ENCODE measurements around the gene NIPBL. TPM values are rescaled to one million over a fixed set of nuclear protein-coding genes. Genes with fewer than 3 reads are reported as not detected.

Gene NIPBL
- polyA plus RNA-seq, 1 of the 3 experiments (the other 2 are of a cell fraction), result 5.2 TPM

GRCh38 chr5:36886791-36887190, 10.2 kb downstream of the NIPBL start:
- TF ChIP-seq NRF1 (IDR thresholded peaks at IDR 0.05; ENCODE audit: low read depth, low read length) (no peak), GATA2 (CRISPR knock-in tag; IDR thresholded peaks at IDR 0.05) (no peak), RCOR1 (IDR thresholded peaks at IDR 0.05; ENCODE audit: low read length) (no peak), NFIC (IDR thresholded peaks at IDR 0.05; ENCODE audit: borderline replicate concordance) (no peak)
- 96% methylated on average over 3 of the region's 3 CpGs for WGBS (ENCODE audit: low lambda C conversion rate)
- CTCF ChIA-PET, result interaction anchor here (1.1 kb wide), 1 partner anchor 60 kb away, joined by 3 read pairs; no protein-coding TSS in a partner anchor
- Histone ChIP-seq H3K4me2 (no peak overlapping the region), H3K36me3 (replicated peaks in 1 of 2; ENCODE audit: control insufficient read depth in 1 of 2, insufficient read depth in 2 of 2, low read length in 1 of 2) (peaks cover 0 to 5% of the 10 kb centered on the region in 2 experiments), H4K20me1 (ENCODE audit: insufficient read depth) (peaks cover 93% of the 10 kb centered on the region), H3K9me3 (no peaks in the 10 kb centered on the region), H2AFZ (ENCODE audit: low read depth) (no peak overlapping the region), H3K9ac (no peak overlapping the region), H3K27ac (ENCODE audit: low read depth in 2 of 2, low read length in 1 of 2) (no peak overlapping the region), H3K4me1 (ENCODE audit: control insufficient read depth in 1 of 2, insufficient read depth in 2 of 2, low read depth in 1 of 2, low read length in 1 of 2) (peaks cover 0 to 6% of the 10 kb centered on the region in 2 experiments; a peak in 2 of 4 replicates), H3K79me2 (ENCODE audit: insufficient read depth) (peaks cover 100% of the 10 kb centered on the region), H3K9me2 (no peaks in the 10 kb centered on the region), H3K27me3 (ENCODE audit: insufficient read depth) (no peaks in the 10 kb centered on the region), H3K4me3 (ENCODE audit: low read depth in 2 of 2, low read length in 1 of 2) (no peak overlapping the region), H3F3A (replicated peaks; ENCODE audit: insufficient read depth) (no peaks in the 10 kb centered on the region)
- no peak for DNase-seq
- POLR2A ChIA-PET, result no interaction called here

GRCh38 chr5:36887532-36887931, 11.0 kb downstream of the NIPBL start:
- Histone ChIP-seq H3K9me3 (no peaks in the 10 kb centered on the region), H3K4me3 (ENCODE audit: low read depth in 2 of 2, low read length in 1 of 2) (no peak overlapping the region), H3K4me1 (ENCODE audit: control insufficient read depth in 1 of 2, insufficient read depth in 2 of 2, low read depth in 1 of 2, low read length in 1 of 2) (peaks cover 0 to 6% of the 10 kb centered on the region in 2 experiments; a peak in 1 of 4 replicates), H3K79me2 (ENCODE audit: insufficient read depth) (peaks cover 100% of the 10 kb centered on the region), H3K4me2 (no peak overlapping the region), H2AFZ (ENCODE audit: low read depth) (no peak overlapping the region), H3K36me3 (replicated peaks in 1 of 2; ENCODE audit: control insufficient read depth in 1 of 2, insufficient read depth in 2 of 2, low read length in 1 of 2) (peaks cover 0 to 5% of the 10 kb centered on the region in 2 experiments), H3K27ac (ENCODE audit: low read depth in 2 of 2, low read length in 1 of 2) (no peak overlapping the region), H3K27me3 (ENCODE audit: insufficient read depth) (no peaks in the 10 kb centered on the region), H3K9me2 (no peaks in the 10 kb centered on the region), H3F3A (replicated peaks; ENCODE audit: insufficient read depth) (no peaks in the 10 kb centered on the region), H4K20me1 (ENCODE audit: insufficient read depth) (peaks cover 88% of the 10 kb centered on the region), H3K9ac (no peak overlapping the region)
- ChIA-PET POLR2A (no interaction called here), CTCF (interaction anchor here (1.1 kb wide), 1 partner anchor 59 kb away, joined by 3 read pairs; no protein-coding TSS in a partner anchor)
- TF ChIP-seq FOXM1 (IDR thresholded peaks at IDR 0.05; ENCODE audit: low read depth) (no peak), GABPA (IDR thresholded peaks at IDR 0.05; ENCODE audit: low read depth) (no peak), REST (IDR thresholded peaks at IDR 0.05; ENCODE audit: low read depth, low read length) (no peak), CHD2 (IDR thresholded peaks at IDR 0.05; ENCODE audit: low read length, partially characterized antibody) (no peak), GATA2 (CRISPR knock-in tag; IDR thresholded peaks at IDR 0.05) (no peak), TEAD4 (IDR thresholded peaks at IDR 0.05; ENCODE audit: borderline replicate concordance, insufficient read depth) (no peak), TAF1 (IDR thresholded peaks at IDR 0.05; ENCODE audit: borderline replicate concordance, low read depth, low read length) (no peak), MXI1 (IDR thresholded peaks at IDR 0.05; ENCODE audit: low read depth, low read length) (no peak), RAD21 (IDR thresholded peaks at IDR 0.05; ENCODE audit: low read length) (no peak)
- DNase-seq, result no peak

All from SK-N-SH (cell line).